Sigmoid colon (tissue), 4 donors: Measurements from ENCODE around the gene IRAK1.

Source experiments
- EP300 ChIP-seq, 4 donors: sonication (generic); formaldehyde crosslinking; IDR thresholded peaks; one replicate each; pipeline ENCODE4 v1.6.1; 2017; ENCODE audit warnings: antibody characterized with exemption in 4 of 4
- POLR2A ChIP-seq, 2 donors: fragments of 450-650 bp; IDR thresholded peaks; one replicate each; pipeline ENCODE4 v1.6.1; 2016; ENCODE audit warnings: antibody characterized with exemption in 2 of 2, mild to moderate bottlenecking in 2 of 2, moderate library complexity in 2 of 2
- POLR2AphosphoS5 ChIP-seq, 4 donors: sonication (generic); formaldehyde crosslinking; IDR thresholded peaks; one replicate each; pipeline ENCODE4 v1.6.1; 2017; ENCODE audit warnings: antibody characterized with exemption in 4 of 4
- TF ChIP-seq, protein P1 (sequence below), 4 experiments: fragments of 450-650 bp in 3 of 4; fragments of 200-600 bp in 1 of 4; IDR thresholded peaks; one replicate each; pipeline ENCODE4 v1.5.1; 2016 to 2019; ENCODE audit warnings: antibody characterized with exemption in 4 of 4, mild to moderate bottlenecking in 3 of 4, moderate library complexity in 2 of 4

DNA sequence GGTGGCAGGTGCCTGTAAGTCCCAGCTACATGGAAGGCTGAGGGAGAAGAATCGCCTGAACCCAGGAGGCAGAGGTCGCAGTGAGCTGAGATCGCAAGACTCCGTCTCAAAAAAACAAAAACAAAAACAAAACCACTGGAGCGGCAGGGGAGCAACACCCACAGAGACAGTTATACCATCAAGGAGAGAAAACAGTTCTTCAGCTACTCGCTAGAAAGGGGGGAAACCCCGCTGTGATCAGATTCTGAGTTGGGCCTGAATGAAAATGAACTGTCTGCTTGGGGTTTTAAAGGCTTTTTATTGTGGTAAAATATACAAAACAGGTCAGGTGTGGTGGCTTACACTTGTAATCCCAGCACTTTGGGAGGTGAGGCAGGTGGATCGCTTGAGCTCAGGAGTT is 16.8 kb upstream of the IRAK1 start:
- TF ChIP-seq EP300 (IDR thresholded peaks at IDR 0.05): no peak
- TF ChIP-seq, protein P1, sequence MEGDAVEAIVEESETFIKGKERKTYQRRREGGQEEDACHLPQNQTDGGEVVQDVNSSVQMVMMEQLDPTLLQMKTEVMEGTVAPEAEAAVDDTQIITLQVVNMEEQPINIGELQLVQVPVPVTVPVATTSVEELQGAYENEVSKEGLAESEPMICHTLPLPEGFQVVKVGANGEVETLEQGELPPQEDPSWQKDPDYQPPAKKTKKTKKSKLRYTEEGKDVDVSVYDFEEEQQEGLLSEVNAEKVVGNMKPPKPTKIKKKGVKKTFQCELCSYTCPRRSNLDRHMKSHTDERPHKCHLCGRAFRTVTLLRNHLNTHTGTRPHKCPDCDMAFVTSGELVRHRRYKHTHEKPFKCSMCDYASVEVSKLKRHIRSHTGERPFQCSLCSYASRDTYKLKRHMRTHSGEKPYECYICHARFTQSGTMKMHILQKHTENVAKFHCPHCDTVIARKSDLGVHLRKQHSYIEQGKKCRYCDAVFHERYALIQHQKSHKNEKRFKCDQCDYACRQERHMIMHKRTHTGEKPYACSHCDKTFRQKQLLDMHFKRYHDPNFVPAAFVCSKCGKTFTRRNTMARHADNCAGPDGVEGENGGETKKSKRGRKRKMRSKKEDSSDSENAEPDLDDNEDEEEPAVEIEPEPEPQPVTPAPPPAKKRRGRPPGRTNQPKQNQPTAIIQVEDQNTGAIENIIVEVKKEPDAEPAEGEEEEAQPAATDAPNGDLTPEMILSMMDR (IDR thresholded peaks at IDR 0.05): no peak
- TF ChIP-seq POLR2A (IDR thresholded peaks at IDR 0.05): no peak
- no peak for TF ChIP-seq POLR2AphosphoS5 (IDR thresholded peaks at IDR 0.05)
